ENCODE data around the gene ADAMTS2. TPM values are rescaled to one million over a fixed set of nuclear protein-coding genes. Genes with fewer than 3 reads are reported as not detected.

The ADAMTS2 gene
- total RNA-seq, 1 donor from 2014 or later = not detected

GRCh38 chr5:179368126-179368805 is 23.0 kb upstream of the ADAMTS2 start:
- no peak for DNase-seq (ENCODE audit: low spot score)
- intact Hi-C loops (cut with micrococcal nuclease) = no loop called here
- Mint-ChIP-seq H3K27me3 (ENCODE audit: low read depth) (no peaks in the 10 kb centered on the region), H3K4me3 (ENCODE audit: low read depth) (no peak overlapping the region), H3K9me3 (no peaks in the 10 kb centered on the region), H3K27ac (no peak overlapping the region), H3K36me3 (ENCODE audit: low read depth) (no peaks in the 10 kb centered on the region), H3K4me1 (ENCODE audit: low read depth) (no peaks in the 10 kb centered on the region)

GRCh38 chr5:179367491-179367890 is 22.2 kb upstream of the ADAMTS2 start:
- intact Hi-C loops (cut with micrococcal nuclease) = no loop called here
- Mint-ChIP-seq H3K27me3 (ENCODE audit: low read depth) (no peaks in the 10 kb centered on the region), H3K36me3 (ENCODE audit: low read depth) (no peaks in the 10 kb centered on the region), H3K4me1 (ENCODE audit: low read depth) (no peaks in the 10 kb centered on the region), H3K4me3 (ENCODE audit: low read depth) (no peak overlapping the region), H3K27ac (no peak overlapping the region), H3K9me3 (no peaks in the 10 kb centered on the region)
- no peak for DNase-seq (ENCODE audit: low spot score)

DNA sequence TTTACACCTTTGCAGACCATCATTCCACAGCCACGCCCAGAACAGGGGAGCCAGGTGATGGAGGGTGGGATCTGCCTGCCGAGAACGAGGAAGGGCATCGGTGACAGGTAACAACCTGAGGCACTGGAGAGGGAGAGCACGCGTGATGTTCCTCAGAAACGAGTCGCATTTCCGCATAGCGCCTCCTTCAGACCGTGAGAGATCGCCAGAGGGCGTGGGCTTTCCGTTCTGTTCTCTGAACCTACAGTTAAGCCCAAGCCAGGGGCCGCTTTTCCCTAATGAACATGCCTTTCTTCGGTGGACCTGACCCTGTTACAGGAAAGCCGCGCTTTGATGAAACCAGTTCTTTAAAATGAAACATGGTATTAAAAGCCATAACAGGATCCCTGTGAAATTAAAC is 17.1 kb upstream of the ADAMTS2 start:
- Mint-ChIP-seq H3K9me3 (no peaks in the 10 kb centered on the region), H3K27me3 (ENCODE audit: low read depth) (no peaks in the 10 kb centered on the region), H3K36me3 (ENCODE audit: low read depth) (no peaks in the 10 kb centered on the region), H3K4me1 (ENCODE audit: low read depth) (no peaks in the 10 kb centered on the region), H3K27ac (no peak overlapping the region), H3K4me3 (ENCODE audit: low read depth) (no peak overlapping the region)
- DNase-seq (ENCODE audit: low spot score) = no peak
- intact Hi-C loops (cut with micrococcal nuclease) = no loop called here

GRCh38 chr5:179361037-179361603 is 15.9 kb upstream of the ADAMTS2 start:
- Mint-ChIP-seq H3K36me3 (ENCODE audit: low read depth) (no peaks in the 10 kb centered on the region), H3K27me3 (ENCODE audit: low read depth) (no peaks in the 10 kb centered on the region), H3K4me3 (ENCODE audit: low read depth) (no peak overlapping the region), H3K9me3 (no peaks in the 10 kb centered on the region), H3K27ac (no peak overlapping the region), H3K4me1 (ENCODE audit: low read depth) (no peaks in the 10 kb centered on the region)
- intact Hi-C loops (cut with micrococcal nuclease) = no loop called here
- DNase-seq (ENCODE audit: low spot score) = no peak

DNA sequence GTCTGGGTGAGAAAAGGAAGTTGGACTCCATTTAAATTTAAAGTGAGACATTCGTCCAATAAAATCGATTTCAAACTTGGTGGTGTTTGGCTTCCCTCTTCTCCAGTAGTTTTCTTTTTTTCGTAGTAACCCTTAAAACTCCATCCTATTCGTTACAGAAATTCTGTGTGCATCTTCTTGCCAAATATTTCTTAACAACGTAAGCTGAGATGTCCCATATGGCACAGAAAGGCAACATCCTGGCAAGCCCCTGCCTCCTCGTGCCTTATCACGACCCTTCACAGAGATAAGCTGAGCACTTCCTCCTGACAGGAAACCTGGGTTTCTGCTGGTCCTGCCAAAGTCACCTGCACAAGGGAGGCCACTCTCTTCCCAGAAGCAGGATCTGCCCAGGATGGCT is 11.8 kb upstream of the ADAMTS2 start:
- Mint-ChIP-seq H3K9me3 (no peaks in the 10 kb centered on the region), H3K27me3 (ENCODE audit: low read depth) (no peaks in the 10 kb centered on the region), H3K4me1 (ENCODE audit: low read depth) (no peaks in the 10 kb centered on the region), H3K36me3 (ENCODE audit: low read depth) (no peaks in the 10 kb centered on the region), H3K27ac (no peak overlapping the region), H3K4me3 (ENCODE audit: low read depth) (no peak overlapping the region)
- intact Hi-C loops (cut with micrococcal nuclease) = no loop called here
- DNase-seq (ENCODE audit: low spot score) = no peak

DNA sequence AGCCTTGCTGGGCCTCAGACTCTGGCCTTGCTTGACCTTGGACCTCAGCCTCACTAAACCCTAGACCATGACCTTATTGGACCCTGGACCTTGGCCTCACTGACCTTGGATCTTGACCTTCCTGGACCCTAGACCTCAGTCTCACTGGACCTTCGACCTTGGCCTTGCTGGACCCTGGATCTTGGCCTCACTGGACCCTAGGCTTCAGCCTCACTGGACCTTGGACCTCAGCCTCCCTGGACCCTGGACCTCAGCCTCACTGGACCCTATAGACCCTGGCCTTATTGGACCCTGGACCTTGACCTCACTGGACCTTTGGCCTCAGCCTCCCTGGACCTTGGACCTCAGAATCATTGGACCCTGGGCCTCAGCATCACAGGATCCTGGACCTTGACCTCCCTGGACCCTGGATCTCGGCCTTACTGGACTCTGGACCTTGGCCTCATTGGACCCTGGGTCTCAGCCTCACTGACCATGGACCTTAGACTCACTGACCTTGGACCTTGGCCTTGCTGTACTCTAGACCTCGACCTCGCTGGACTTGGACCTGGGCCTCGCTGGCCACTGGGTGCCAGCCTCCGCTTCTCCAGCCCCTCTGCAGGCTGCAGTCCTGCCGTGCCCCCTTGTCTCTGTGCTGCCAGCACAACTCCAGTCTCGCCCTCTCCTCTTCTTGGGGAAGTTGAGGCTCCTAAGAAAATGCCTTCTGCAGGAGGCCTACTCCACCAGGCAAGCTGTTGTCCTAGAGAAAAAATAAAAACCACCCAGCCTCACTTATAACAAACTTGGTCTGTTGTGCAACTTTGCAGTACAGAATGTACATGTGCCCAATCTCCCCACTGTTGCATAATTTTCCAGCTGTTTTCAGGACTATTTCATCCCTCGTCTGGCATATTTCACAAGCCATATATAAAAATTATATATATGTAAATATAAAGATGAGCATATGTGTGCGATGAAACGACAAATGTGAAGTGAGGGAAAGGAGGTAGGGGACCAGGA is 11.0 kb upstream of the ADAMTS2 start:
- no peak overlapping the region for H3K4me3 Mint-ChIP-seq (ENCODE audit: low read depth)
- H3K27ac Mint-ChIP-seq = no peak overlapping the region
- no peaks in the 10 kb centered on the region for H3K9me3 Mint-ChIP-seq
- H3K4me1 Mint-ChIP-seq (ENCODE audit: low read depth) = no peaks in the 10 kb centered on the region
- no peak for DNase-seq (ENCODE audit: low spot score)
- H3K36me3 Mint-ChIP-seq (ENCODE audit: low read depth) = no peaks in the 10 kb centered on the region
- intact Hi-C loops (cut with micrococcal nuclease) = no loop called here
- no peaks in the 10 kb centered on the region for H3K27me3 Mint-ChIP-seq (ENCODE audit: low read depth)

GRCh38 chr5:179354305-179354882 is 9.1 kb upstream of the ADAMTS2 start:
- H3K36me3 Mint-ChIP-seq (ENCODE audit: low read depth) = no peaks in the 10 kb centered on the region
- intact Hi-C loops (cut with micrococcal nuclease) = no loop called here

GRCh38 chr5:179348843-179349242 is 3.6 kb upstream of the ADAMTS2 start:
- Mint-ChIP-seq H3K4me3 (ENCODE audit: low read depth) (no peak overlapping the region), H3K4me1 (ENCODE audit: low read depth) (no peaks in the 10 kb centered on the region), H3K27ac (no peak overlapping the region), H3K27me3 (ENCODE audit: low read depth) (peaks cover 32% of the 10 kb centered on the region), H3K9me3 (no peaks in the 10 kb centered on the region), H3K36me3 (ENCODE audit: low read depth) (no peaks in the 10 kb centered on the region)
- DNase-seq (ENCODE audit: low spot score) = no peak
- intact Hi-C loops (cut with micrococcal nuclease) = no loop called here

More at GRCh38 chr5:179354305-179354882, 9.1 kb upstream of the ADAMTS2 start:
- Mint-ChIP-seq H3K4me3 (ENCODE audit: low read depth) (no peak overlapping the region), H3K27ac (no peak overlapping the region), H3K27me3 (ENCODE audit: low read depth) (no peaks in the 10 kb centered on the region), H3K9me3 (no peaks in the 10 kb centered on the region), H3K4me1 (ENCODE audit: low read depth) (no peaks in the 10 kb centered on the region)
- no peak for DNase-seq (ENCODE audit: low spot score)

- intact Hi-C loops (cut with micrococcal nuclease) = no loop called here
Measured at GRCh38 chr5:179348011-179348530, 2.8 kb upstream of the ADAMTS2 start.

DNA sequence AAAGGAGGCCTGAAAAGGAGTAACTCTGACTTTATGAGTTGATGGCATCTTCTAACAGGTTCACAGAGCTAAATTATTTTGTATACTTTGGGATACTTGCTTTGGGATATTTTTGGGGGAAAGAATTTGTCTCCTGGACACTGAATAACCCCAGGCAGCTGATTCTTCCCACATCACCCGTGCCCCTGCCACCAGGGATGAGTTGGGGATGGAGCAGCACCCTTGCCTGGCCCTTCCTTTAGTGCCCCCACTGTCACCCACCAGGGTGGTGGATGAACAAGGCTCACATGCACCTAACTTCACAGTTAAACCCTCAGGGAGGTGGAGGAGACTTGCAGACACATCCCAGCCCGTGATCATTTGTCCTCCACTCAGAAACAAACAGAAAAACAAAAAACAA is 2.3 kb upstream of the ADAMTS2 start:
- peaks cover 42% of the 10 kb centered on the region for H3K27me3 Mint-ChIP-seq (ENCODE audit: low read depth)
- H3K9me3 Mint-ChIP-seq = no peaks in the 10 kb centered on the region
- no peak overlapping the region for H3K27ac Mint-ChIP-seq
- no peaks in the 10 kb centered on the region for H3K4me1 Mint-ChIP-seq (ENCODE audit: low read depth)
- DNase-seq (ENCODE audit: low spot score) = no peak
- no peak overlapping the region for H3K4me3 Mint-ChIP-seq (ENCODE audit: low read depth)
- no peaks in the 10 kb centered on the region for H3K36me3 Mint-ChIP-seq (ENCODE audit: low read depth)
- intact Hi-C loops (cut with micrococcal nuclease) = no loop called here

More at GRCh38 chr5:179348011-179348530, 2.8 kb upstream of the ADAMTS2 start:
- Mint-ChIP-seq H3K4me3 (ENCODE audit: low read depth) (no peak overlapping the region), H3K9me3 (no peaks in the 10 kb centered on the region), H3K27ac (no peak overlapping the region), H3K36me3 (ENCODE audit: low read depth) (no peaks in the 10 kb centered on the region), H3K27me3 (ENCODE audit: low read depth) (peaks cover 38% of the 10 kb centered on the region), H3K4me1 (ENCODE audit: low read depth) (no peaks in the 10 kb centered on the region)
- no peak for DNase-seq (ENCODE audit: low spot score)

- DNase-seq (ENCODE audit: low spot score) = no peak
- no peak overlapping the region for H3K4me3 Mint-ChIP-seq (ENCODE audit: low read depth)
- intact Hi-C loops (cut with micrococcal nuclease) = no loop called here
- peaks cover 48% of the 10 kb centered on the region for H3K27me3 Mint-ChIP-seq (ENCODE audit: low read depth)
- no peaks in the 10 kb centered on the region for H3K4me1 Mint-ChIP-seq (ENCODE audit: low read depth)
- no peaks in the 10 kb centered on the region for H3K36me3 Mint-ChIP-seq (ENCODE audit: low read depth)
- no peak overlapping the region for H3K27ac Mint-ChIP-seq
- no peaks in the 10 kb centered on the region for H3K9me3 Mint-ChIP-seq
Measured at GRCh38 chr5:179346875-179347274, 1.6 kb upstream of the ADAMTS2 start.

- Mint-ChIP-seq H3K4me3 (ENCODE audit: low read depth) (no peak overlapping the region), H3K4me1 (ENCODE audit: low read depth) (no peaks in the 10 kb centered on the region), H3K27me3 (ENCODE audit: low read depth) (peaks cover 49% of the 10 kb centered on the region), H3K36me3 (ENCODE audit: low read depth) (no peaks in the 10 kb centered on the region), H3K27ac (no peak overlapping the region), H3K9me3 (no peaks in the 10 kb centered on the region)
- intact Hi-C loops (cut with micrococcal nuclease) = no loop called here
- DNase-seq (ENCODE audit: low spot score) = no peak
Measured at GRCh38 chr5:179346401-179346800, 1.1 kb upstream of the ADAMTS2 start.

Measured in activated T-helper 2 cell treated with anti-CD3 and anti-CD28 coated beads, Interferon-gamma antibody, Interleukin-2, Interleukin-4, amounts not matched to agents 10 μg/mL and 5 μg/mL and 100 μg/mL, durations not matched to agents 14 hours and 24 hours and 36 hours (primary cell).